HT-29 (cell line): ENCODE results near the gene LRRC41. TPM values are rescaled to one million over a fixed set of nuclear protein-coding genes. Genes with fewer than 3 reads are reported as not detected.
A peak's percentile ranks its signal among the peaks of the same experiment; 100 is the strongest.
"Not testable (repeated sequence)": the region's sequence is repeated elsewhere in the genome, so short reads cannot be mapped to it uniquely, and the experiment has no call there.

ENCODE experiments used
- DNase-seq: peaks from one replicate; pipeline ENCODE4 v3.0.0-alpha.2; 2015; ENCODE audit warnings: low spot score
- total RNA-seq: library from RNA; depleted of rRNA; stranded (reverse); fragments of >200 nt; shearing (Covaris generic); gene quantifications from 2 replicates; pipeline ENCODE4 v1.2.3, GENCODE V29; 2014; rRNA removed

The LRRC41 gene
- total RNA-seq, 1 experiment from 2014 or later = 31.1 TPM

GRCh38 chr1:46244656-46245371 lies 58.6 kb downstream of the LRRC41 start:
- peak; percentile 41 for DNase-seq

GRCh38 chr1:46243831-46244230 lies 59.6 kb downstream of the LRRC41 start:
- not testable (repeated sequence) for DNase-seq

- no peak for DNase-seq
Observed at GRCh38 chr1:46242918-46243317, 60.5 kb downstream of the LRRC41 start.

GRCh38 chr1:46241733-46242132 lies 61.7 kb downstream of the LRRC41 start:
- not testable (repeated sequence) for DNase-seq

- DNase-seq = not testable (repeated sequence)
Observed at GRCh38 chr1:46238865-46239264, 64.6 kb downstream of the LRRC41 start.

- no peak for DNase-seq
Observed at GRCh38 chr1:46236882-46237281, 66.5 kb downstream of the LRRC41 start.

GRCh38 chr1:46231231-46231630 lies 72.2 kb downstream of the LRRC41 start:
- DNase-seq = not testable (repeated sequence)

Other genes starting within 250 kb of the LRRC41 start
- 7.7 and 8.4 TPM in 2 replicates for gene PIK3R3, start 171.0 kb downstream of the LRRC41 start, total RNA-seq
- gene TSPAN1, start 128.5 kb downstream of the LRRC41 start, total RNA-seq = 162 and 165 TPM in 2 replicates
- not detected in 2 replicates for gene P3R3URF, start 127.1 kb downstream of the LRRC41 start, total RNA-seq
- gene POMGNT1, start 105.2 kb downstream of the LRRC41 start, total RNA-seq = 53.5 TPM in 2 replicates
- gene LURAP1, start 100.3 kb downstream of the LRRC41 start, total RNA-seq = not detected in 2 replicates
- gene RAD54L, start 55.9 kb downstream of the LRRC41 start, total RNA-seq = 22.0 and 32.5 TPM in 2 replicates
- gene UQCRH, start 82 bp upstream of the LRRC41 start, total RNA-seq = 412 and 429 TPM in 2 replicates
- 6.8 and 24.8 TPM in 2 replicates for gene NSUN4, start 37.2 kb upstream of the LRRC41 start, total RNA-seq
- 53.2 and 62.9 TPM in 2 replicates for gene FAAH, start 90.7 kb upstream of the LRRC41 start, total RNA-seq
- gene DMBX1, start 186.2 kb upstream of the LRRC41 start, total RNA-seq = 3.0 and 3.1 TPM in 2 replicates
- not detected in 2 replicates for gene KNCN, start 248.0 kb upstream of the LRRC41 start, total RNA-seq